ENCODE results near the gene COX8C.
"Not testable (repeated sequence)": the region's sequence is repeated elsewhere in the genome, so short reads cannot be mapped to it uniquely, and the experiment has no call there.

The COX8C gene

GRCh38 chr14:93375673-93376156, 28.7 kb downstream of the COX8C start:
- no peak for DNase-seq

GRCh38 chr14:93379831-93380230, 32.8 kb downstream of the COX8C start:
- DNase-seq, result no peak

GRCh38 chr14:93381644-93382043, 34.7 kb downstream of the COX8C start:
- no peak for DNase-seq

GRCh38 chr14:93384256-93384655, 37.3 kb downstream of the COX8C start:
- not testable (repeated sequence) for DNase-seq

GRCh38 chr14:93395231-93395630, 48.2 kb downstream of the COX8C start:
- no peak for DNase-seq

GRCh38 chr14:93396456-93396855, 49.5 kb downstream of the COX8C start:
- no peak for DNase-seq

Data from NCI-H187 treated with DMSO at 0.1 percent for 48 hours (cell line).